Skeletal muscle satellite cell (primary cell): ENCODE measurements around the gene RGSL1.

Source experiments
- H3K27me3 ChIP-seq: 2 replicates; pipeline ENCODE4 v1.7.0; 2013; ENCODE audit warnings: low read length; ENCODE audit not compliant: control insufficient read depth, insufficient read depth
- H3K36me3 ChIP-seq: 2 replicates; pipeline ENCODE4 v1.7.0; 2013; ENCODE audit warnings: mild to moderate bottlenecking, control low read depth, low read length; ENCODE audit not compliant: insufficient read depth
- H3K4me1 ChIP-seq: 2 replicates; pipeline ENCODE4 v1.7.0; 2013; ENCODE audit warnings: low read length; ENCODE audit not compliant: control insufficient read depth, insufficient read depth
- H3K4me2 ChIP-seq: 2 replicates; pipeline ENCODE4 v1.7.0; 2013; ENCODE audit warnings: mild to moderate bottlenecking, low read length
- H3K4me3 ChIP-seq: 2 replicates; pipeline ENCODE4 v1.7.0; 2013; ENCODE audit warnings: low read length
- H3K9ac ChIP-seq: 2 replicates; pipeline ENCODE4 v1.7.0; 2013; ENCODE audit warnings: mild to moderate bottlenecking, low read depth, low read length, moderate library complexity
- H3K9me3 ChIP-seq: replicated peaks from 2 replicates; pipeline ENCODE4 v1.7.0; 2013; ENCODE audit warnings: mild to moderate bottlenecking, control low read depth, low read length

Gene RGSL1

DNA sequence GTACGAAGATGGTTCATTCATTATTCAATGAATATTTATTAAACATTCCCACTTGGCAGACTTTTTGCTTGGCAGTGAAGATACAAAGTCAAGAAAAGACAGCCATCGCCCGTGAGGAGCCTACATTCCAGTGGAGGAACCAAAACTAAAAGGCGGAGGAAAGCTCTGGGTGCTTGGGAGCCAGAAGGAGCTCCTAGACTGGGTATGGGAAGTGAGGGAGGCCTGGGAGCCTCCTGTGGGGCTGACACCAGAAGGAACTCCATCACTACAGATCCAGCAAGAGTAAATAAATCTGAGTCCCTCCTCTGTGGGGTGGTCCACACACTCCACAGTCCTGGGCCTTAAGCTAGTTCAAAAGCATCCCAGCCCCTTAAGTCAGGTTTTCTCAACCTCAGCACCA, 124.2 kb downstream of the RGSL1 start:
- Histone ChIP-seq H3K4me1 (peaks cover 7% of the 10 kb centered on the region), H3K4me2 (no peak overlapping the region), H3K9ac (no peak overlapping the region), H3K36me3 (peaks cover 1% of the 10 kb centered on the region), H3K27me3 (no peaks in the 10 kb centered on the region), H3K4me3 (no peak overlapping the region), H3K9me3 (no peaks in the 10 kb centered on the region)

DNA sequence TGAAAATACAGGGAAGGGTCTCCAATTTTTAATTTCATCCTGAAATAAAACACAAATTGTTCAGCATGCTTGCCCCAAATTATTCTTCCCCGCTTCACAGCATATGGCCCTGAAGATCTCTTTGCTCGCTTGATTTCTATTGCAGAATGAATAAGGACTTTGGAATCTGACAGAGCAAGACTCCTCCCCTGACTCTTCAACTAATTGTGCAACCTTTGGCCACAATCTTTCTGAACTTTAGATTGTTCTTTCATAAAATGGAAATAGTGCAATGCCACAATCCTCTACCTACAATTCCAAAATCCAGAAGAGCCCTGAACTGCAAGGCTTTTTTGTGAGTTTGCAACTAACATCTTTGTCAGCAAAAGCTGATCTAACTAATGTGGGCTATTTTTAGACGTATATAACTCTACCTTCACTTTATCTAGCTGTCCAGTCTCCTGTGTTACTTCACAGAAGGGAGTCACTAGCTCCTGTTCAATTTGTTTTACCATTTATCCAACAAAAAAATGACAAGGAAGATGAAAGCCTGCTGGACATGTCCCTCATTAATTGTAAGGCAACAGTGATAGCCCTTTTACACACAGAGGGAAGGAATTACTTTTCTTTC, 125.7 kb downstream of the RGSL1 start:
- Histone ChIP-seq H3K9ac (no peak overlapping the region), H3K9me3 (no peaks in the 10 kb centered on the region), H3K36me3 (peaks cover 8% of the 10 kb centered on the region), H3K27me3 (no peaks in the 10 kb centered on the region), H3K4me2 (no peak overlapping the region), H3K4me3 (no peak overlapping the region), H3K4me1 (peaks cover 7% of the 10 kb centered on the region)

DNA sequence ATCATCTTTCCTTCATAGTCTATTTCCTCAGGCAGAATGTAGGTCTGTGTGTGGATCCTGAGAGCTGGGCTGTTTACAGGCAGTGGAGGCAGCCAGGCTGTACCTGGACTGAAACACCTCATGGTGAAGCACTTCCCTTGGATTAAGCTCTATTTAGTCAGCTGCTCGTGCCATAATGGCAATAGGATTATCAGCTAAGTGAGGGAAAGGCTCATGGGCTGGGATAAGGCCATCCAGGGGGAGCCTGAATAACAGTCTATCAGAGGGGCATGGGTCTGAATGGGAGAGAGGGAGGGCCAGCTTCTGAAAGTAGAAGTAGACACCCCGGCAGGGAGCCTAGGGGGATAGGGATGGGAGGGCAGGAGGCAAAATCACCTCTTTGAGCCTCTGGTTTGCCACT, 130.8 kb downstream of the RGSL1 start:
- H3K9me3 ChIP-seq, result no peaks in the 10 kb centered on the region
- H3K4me1 ChIP-seq, result peaks cover 2% of the 10 kb centered on the region
- H3K4me2 ChIP-seq, result no peak overlapping the region
- no peak overlapping the region for H3K9ac ChIP-seq
- no peak overlapping the region for H3K4me3 ChIP-seq
- no peaks in the 10 kb centered on the region for H3K27me3 ChIP-seq
- H3K36me3 ChIP-seq, result peaks cover 8% of the 10 kb centered on the region

DNA sequence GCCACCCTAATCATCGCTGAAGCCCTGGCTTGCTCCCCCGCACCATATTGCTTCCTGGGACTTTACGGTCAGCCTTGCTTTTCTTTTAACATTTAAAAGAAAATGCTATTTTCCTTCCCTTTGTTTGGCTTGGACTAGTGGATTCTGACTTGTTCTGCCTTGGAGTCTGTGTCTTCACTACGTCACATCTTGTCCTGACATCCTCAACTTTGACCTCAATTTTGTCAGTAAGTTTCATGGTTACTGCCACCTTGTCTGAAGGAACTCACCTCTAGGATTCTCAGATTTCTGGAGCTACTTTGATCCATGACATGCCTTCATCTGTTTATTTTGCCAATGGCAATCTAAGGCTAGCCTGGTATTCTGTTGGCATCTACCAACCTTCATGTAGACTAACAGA, 134.8 kb downstream of the RGSL1 start:
- H3K9ac ChIP-seq, result no peak overlapping the region
- H3K9me3 ChIP-seq, result no peaks in the 10 kb centered on the region
- H3K36me3 ChIP-seq, result peaks cover under 1% of the 10 kb centered on the region
- H3K27me3 ChIP-seq, result no peaks in the 10 kb centered on the region
- H3K4me2 ChIP-seq, result no peak overlapping the region
- H3K4me1 ChIP-seq, result peaks cover 5% of the 10 kb centered on the region
- no peak overlapping the region for H3K4me3 ChIP-seq

DNA sequence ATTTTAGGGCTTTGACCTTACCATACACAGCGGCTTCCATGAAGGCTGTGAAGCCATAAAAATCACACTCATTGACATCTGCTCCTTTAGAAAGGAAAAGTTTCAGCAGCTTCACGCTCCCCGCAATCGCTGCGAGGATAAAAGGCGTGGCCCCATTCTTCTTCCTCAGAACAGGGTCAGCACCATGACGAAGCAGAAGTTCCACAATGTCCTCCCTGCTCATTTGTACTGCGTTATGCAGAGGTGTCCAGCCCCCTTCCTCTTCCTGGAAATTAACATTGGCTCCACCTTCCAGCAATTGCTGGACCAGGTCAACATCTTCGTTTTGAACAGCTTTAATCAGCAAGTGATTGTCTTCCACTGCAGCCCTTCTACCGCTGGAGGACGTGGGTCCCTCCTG, 136.4 kb downstream of the RGSL1 start:
- Histone ChIP-seq H3K36me3 (no peaks in the 10 kb centered on the region), H3K27me3 (no peaks in the 10 kb centered on the region), H3K4me3 (no peak overlapping the region), H3K4me1 (peaks cover 5% of the 10 kb centered on the region), H3K4me2 (no peak overlapping the region), H3K9ac (no peak overlapping the region), H3K9me3 (no peaks in the 10 kb centered on the region)

DNA sequence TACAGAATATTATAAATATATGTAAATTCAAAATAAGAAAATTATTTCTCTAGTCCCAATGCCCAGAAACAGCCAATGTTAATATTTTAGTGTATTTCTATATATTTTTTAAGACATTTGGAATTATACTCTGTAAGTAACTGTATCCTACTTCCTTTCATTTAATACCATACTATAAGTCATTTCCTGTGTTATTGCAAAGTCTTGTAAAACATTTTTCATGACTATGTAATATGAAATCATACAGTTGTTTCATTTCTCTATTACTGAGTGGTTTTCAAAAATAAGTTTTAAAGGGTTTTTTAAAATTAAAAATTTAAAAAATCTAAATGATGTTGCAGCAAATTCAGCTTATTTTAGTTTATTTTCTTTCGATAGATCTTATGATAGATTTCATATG, 137.1 kb downstream of the RGSL1 start:
- Histone ChIP-seq H3K9ac (no peak overlapping the region), H3K36me3 (no peaks in the 10 kb centered on the region), H3K4me1 (peaks cover 5% of the 10 kb centered on the region), H3K27me3 (peaks cover 4% of the 10 kb centered on the region), H3K9me3 (no peaks in the 10 kb centered on the region), H3K4me2 (no peak overlapping the region), H3K4me3 (no peak overlapping the region)

DNA sequence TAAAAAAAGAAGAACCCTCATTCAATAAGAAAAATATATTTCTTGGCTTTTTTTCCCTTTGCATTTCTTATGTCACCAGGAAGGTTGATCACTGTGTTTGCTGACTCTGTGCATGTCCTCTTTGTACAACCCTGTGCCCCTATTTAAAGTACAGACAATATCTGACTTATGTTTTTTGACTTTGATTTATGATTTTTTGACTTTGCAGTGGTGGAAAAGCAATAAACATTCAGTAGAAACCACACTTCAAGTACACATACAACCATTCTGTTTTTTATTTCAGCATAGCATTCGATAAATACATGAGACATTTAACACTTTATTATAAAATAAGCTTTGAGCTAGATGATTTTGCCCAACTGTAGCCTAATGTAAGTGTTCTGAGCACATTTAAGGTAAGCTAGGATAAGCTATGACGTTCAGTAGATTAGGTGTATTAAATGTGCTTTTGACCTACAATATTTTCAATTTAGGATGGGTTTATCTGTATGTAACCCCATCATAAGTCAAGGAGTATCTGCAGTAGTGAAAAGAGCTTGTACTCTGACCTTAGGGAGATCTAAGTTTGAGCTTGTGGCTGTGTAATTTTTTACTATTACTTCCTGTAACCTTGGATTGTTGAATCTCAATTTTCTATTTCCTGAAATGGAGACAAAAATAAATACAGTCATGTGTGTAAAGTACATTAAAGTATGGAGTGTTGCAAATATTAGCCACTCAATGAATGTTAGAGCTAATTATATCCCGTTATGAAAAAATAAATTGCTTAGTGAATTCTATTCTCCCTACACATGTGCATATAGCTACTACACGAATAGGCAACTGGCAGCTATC, 137.9 kb downstream of the RGSL1 start:
- peak overlapping the region; percentile 81 for H3K9ac ChIP-seq
- H3K27me3 ChIP-seq, result peaks cover 7% of the 10 kb centered on the region
- H3K9me3 ChIP-seq, result no peaks in the 10 kb centered on the region
- peaks cover 5% of the 10 kb centered on the region for H3K4me1 ChIP-seq
- H3K36me3 ChIP-seq, result no peaks in the 10 kb centered on the region
- H3K4me2 ChIP-seq, result peak overlapping the region; percentile 82
- peak overlapping the region; percentile 79 for H3K4me3 ChIP-seq

DNA sequence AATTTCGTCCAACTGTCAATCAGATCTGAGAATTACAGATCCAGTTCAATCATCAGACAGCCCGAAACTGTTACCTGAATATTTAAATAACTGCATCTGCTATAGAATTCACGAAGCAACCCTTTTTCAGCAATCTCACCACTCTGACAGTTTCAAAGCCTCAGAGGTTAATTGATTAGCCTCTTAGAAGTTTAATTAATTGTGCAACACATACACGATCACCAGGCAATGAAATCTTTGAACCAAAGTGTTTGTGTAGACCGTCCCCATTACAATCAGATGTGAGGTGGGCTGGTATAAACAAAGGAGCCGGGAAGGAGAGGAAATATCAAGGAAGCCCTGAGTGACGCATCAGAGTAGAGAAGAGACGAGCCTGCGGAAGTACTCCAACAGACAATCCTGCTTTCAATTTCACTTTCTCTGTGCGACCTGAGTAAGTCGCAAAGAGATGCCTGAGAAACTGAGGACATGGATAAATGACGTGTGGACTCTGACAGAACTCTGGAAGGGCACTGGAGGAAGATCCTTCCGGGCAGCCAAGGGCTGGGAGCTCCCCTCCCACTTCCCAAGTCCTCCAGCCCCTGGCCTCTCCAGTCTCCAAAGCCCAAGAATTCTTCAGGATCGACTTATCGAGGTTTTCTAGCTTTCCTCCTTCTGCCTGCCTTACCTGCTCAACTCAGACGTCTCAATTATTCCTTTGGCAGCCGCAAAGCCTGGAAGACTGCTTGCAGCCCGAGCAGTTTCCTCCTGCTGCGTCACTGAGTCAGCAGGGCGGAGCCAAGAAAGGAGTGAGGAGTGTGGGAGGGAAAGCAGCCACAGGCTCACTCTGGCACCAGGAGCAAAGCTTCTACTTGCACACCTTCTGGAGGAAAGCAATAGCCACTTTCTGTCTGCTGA, 138.8 kb downstream of the RGSL1 start, which contains the start of gene RNASEL:
TSS of gene RNASEL (minus strand) at position 757 of the 897 bp plus-strand sequence. CDS start 2,450 bp downstream, outside the sequence.
- Histone ChIP-seq H3K4me1 (peaks cover 5% of the 10 kb centered on the region), H3K4me2 (peak within 1 kb of the TSS; percentile 82), H3K27me3 (peaks cover 12% of the 10 kb centered on the region)

DNA sequence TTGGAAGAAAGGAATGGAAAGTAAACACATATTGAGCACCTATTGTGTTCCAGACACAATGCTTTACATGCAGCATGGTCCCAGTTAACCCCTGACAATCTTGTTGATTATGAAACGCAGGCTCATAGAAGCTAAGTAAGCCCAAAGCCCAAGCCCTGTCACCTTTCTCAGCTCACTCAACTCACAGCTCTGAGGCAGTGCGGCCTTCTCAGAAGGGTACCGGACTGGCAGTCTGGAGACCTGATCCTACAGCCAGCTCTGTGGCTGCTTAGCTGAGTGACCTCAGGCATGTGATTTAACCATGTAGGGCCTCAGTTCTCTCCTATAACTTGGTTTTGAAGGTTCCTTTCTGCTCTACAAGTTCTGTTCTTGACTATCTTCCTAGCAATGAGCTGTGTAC, 139.6 kb downstream of the RGSL1 start:
- Histone ChIP-seq H3K4me3 (no peak overlapping the region), H3K9ac (peak overlapping the region; percentile 81)

More for the DNA sequence above, 138.8 kb downstream of the RGSL1 start, which contains the start of gene RNASEL:
- Histone ChIP-seq H3K9me3 (no peaks in the 10 kb centered on the region), H3K36me3 (no peaks in the 10 kb centered on the region), H3K9ac (peak within 1 kb of the TSS; percentile 81), H3K4me3 (peak within 1 kb of the TSS; percentile 79)

DNA sequence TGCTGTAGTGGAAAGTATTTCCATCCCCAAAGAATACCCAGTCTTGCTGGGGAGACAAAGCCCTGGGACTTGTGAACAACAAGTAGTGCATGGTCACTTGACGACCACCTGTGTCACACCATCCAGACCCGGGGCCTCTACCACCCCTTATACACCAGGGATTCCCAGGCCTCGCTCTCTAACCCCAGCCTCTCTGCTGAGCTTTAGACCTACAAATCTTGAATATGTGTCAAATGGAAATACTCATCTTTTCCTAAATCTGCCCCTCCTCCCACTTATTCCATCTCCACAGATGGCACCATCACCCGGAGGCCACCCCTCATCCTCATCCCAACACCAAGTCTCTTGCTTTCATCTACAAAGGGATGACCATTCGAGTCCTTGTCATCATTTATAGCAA, 140.0 kb downstream of the RGSL1 start:
- no peak overlapping the region for H3K9ac ChIP-seq
- H3K27me3 ChIP-seq, result peaks cover 12% of the 10 kb centered on the region
- H3K36me3 ChIP-seq, result no peaks in the 10 kb centered on the region
- no peaks in the 10 kb centered on the region for H3K9me3 ChIP-seq
- H3K4me3 ChIP-seq, result no peak overlapping the region
- H3K4me2 ChIP-seq, result no peak overlapping the region
- peaks cover 5% of the 10 kb centered on the region for H3K4me1 ChIP-seq

More for the DNA sequence above, 139.6 kb downstream of the RGSL1 start:
- peaks cover 12% of the 10 kb centered on the region for H3K27me3 ChIP-seq
- H3K4me2 ChIP-seq, result peak overlapping the region; percentile 82
- no peaks in the 10 kb centered on the region for H3K36me3 ChIP-seq
- H3K9me3 ChIP-seq, result no peaks in the 10 kb centered on the region
- peaks cover 5% of the 10 kb centered on the region for H3K4me1 ChIP-seq

DNA sequence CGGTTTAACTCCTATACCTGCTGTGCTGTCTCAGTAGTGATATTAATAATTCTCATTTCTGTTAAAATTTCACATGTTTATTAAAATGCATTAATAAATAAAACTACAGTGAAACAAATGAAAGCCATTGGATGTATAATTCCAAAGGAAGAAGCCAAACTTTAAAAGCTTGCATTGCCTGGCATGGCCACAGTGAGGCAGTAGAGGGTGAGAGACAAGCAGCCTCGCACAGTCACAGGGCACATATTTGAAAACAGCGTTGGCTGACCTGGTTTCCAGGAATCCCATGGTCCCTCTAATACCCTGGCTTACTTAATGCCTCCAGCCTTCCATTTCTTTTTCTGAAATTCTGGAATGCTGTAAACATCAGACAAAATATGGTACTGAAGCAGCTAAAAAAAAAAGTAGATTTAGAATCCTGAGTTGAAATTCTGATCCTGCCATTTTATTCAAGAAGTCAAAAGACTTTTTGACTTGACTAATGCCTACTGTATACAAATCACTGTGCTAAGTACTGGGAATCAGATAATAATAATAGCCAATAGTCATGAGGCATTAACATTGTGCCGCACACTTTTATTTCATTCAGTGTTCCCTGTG, 145.8 kb downstream of the RGSL1 start:
- no peaks in the 10 kb centered on the region for H3K9me3 ChIP-seq
- H3K4me1 ChIP-seq, result no peaks in the 10 kb centered on the region
- H3K4me3 ChIP-seq, result no peak overlapping the region
- H3K27me3 ChIP-seq, result peaks cover 26% of the 10 kb centered on the region
- no peak overlapping the region for H3K4me2 ChIP-seq
- H3K36me3 ChIP-seq, result no peaks in the 10 kb centered on the region
- no peak overlapping the region for H3K9ac ChIP-seq
